Activated CD4-positive, CD25-positive, alpha-beta regulatory T cell (primary cell): Measurements from ENCODE around the gene ROR2.

Experiments used
- DNase-seq, 4 experiments: peaks; one replicate each; lab custom pipeline; 2025; lab: John Stamatoyannopoulos, UW

ROR2 gene

DNA sequence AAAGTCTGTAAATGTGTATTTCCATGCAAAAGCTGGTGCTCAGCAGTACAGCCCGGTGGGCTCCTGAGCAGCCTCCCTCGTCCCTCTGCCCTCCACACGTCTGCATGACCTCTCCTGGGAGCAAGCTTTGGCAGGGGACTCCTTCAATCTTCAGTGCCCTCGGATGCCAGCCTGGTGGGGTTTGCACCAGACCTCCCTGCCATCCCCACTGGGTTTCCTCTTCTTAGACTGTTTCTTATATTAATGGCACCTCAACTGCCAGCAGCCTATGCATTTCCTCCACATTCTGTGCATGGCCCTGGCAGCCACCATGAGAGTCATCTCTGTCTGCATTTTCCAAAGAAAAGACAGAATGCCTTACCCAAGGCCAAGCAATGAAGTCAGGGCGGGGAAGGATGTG lies 108.4 kb downstream of the ROR2 start:
- no peak for DNase-seq

DNA sequence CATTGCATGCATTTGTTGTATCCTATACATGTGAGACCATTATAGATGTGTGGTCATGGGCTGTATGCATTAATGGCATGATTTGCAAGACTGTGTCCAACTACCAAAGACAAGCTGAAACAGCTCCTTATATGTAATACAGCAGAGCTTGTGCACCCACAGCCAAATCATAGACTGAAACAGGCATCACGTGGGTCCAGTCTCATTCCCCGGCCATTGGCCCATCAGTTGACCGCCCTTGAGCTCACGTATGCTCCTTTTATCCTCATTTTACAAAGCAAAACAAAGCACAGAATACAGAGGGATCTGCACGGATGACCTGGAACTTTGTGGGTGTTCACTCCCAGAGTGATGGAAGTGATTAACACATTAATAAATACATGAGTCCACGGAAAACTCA lies 109.1 kb downstream of the ROR2 start:
- no peak for DNase-seq

- DNase-seq: no peak
Measured at GRCh38 chr9:91840469-91840868, 109.6 kb downstream of the ROR2 start.

- DNase-seq: no peak
Measured at GRCh38 chr9:91839926-91840465, 110.0 kb downstream of the ROR2 start.

DNA sequence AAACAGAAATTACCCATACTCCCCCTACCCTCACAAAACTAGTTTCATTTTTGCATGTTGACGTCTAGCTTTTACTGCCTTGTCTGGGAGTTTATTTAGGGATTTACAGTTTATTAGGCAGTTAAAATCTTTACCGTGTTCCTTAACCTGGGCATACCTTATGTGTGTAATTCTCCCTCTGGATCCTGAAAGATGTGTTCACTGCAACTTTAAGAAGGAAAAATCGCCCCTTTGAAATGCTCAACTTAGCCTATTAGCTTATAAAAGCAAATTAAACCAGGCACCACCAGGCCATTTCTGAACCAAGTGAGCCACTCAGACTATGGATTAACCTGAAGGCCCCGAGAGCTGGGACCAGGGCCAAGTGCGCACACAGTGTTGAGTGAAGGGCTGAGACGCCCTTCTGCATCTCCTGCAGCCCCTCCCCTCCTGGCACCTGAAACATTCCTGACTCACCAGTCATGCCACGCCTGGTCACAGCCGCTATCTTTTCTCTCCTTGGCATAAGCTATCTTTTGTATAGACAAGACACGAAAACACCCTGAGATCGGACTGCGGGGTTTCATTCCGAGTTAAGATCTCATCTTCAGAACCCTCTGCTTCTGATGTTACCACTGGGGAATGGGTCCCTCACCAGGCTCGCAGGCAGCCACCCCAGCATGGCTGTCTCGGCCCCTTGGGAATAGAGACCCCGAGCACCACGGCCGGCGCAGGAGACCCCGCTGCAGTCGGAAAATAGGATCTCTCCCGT lies 111.9 kb downstream of the ROR2 start:
- no peak for DNase-seq

GRCh38 chr9:91836515-91836914 lies 113.5 kb downstream of the ROR2 start:
- no peak for DNase-seq

- DNase-seq: no peak
Measured at GRCh38 chr9:91835632-91836031, 114.4 kb downstream of the ROR2 start.

GRCh38 chr9:91835216-91835615 lies 114.8 kb downstream of the ROR2 start:
- DNase-seq: no peak

DNA sequence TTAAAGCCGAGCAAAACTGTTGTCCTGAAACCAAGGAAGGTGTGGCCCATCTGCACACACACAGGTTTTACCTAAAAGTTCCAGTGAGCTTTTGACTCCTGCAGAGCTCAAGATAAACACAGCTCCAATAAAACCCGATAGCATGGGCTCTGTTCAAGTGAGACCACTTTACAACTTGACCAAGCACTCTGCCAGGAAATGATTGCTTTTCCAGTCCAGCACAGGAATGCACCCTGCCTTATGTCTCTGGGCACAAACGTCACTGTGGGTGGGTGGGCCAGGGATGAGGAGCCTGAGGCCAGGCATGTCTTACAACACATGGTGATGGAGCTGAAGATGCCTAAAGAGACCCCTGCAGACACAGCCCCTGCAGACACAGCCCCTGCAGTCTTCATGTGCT lies 115.3 kb downstream of the ROR2 start:
- DNase-seq: no peak

DNA sequence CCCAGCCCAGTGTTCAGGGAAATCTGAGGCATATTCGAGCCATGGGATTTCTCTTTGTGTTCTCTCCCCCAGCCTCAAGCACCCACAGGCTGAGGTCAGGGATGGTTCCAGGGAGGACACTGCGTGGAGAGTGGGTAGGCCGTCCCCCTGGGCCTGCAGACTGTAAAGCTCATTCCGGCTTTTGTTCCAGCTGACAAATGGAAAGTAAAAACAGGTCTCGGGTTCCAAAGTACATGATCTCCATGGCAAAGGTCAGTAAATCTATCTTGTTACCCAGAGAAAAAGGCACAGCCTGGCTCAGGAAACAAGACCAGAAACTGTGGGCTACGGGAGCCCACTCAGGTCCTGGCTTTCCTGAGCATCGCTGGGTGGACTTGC lies 116.2 kb downstream of the ROR2 start:
- no peak for DNase-seq

GRCh38 chr9:91833096-91833877 lies 116.7 kb downstream of the ROR2 start:
- no peak for DNase-seq

GRCh38 chr9:91832322-91832721 lies 117.7 kb downstream of the ROR2 start:
- no peak for DNase-seq

DNA sequence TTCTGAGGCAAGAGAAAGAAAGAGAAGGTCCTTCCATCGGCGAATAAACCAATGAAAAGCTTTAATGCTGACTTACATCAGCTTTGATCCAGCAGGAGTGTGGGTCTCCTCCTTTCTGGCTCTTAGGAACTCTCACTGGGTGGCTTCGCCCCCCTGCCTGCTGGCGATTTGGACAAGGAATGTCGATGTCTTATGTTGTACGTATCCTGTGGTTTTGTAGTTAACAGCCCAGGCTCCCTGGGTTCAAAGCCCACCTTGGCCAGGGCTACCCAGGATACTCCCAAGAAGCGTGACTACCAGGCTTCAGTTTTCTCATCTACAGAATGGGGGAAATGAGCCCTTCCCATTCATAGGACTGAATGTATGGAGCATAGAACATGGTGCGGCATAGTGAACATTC lies 124.2 kb downstream of the ROR2 start:
- DNase-seq: no peak

GRCh38 chr9:91825422-91825821 lies 124.6 kb downstream of the ROR2 start:
- DNase-seq: no peak

- DNase-seq: no peak
Measured at GRCh38 chr9:91824601-91825305, 125.3 kb downstream of the ROR2 start.

GRCh38 chr9:91824151-91824550 lies 125.9 kb downstream of the ROR2 start:
- DNase-seq: no peak

DNA sequence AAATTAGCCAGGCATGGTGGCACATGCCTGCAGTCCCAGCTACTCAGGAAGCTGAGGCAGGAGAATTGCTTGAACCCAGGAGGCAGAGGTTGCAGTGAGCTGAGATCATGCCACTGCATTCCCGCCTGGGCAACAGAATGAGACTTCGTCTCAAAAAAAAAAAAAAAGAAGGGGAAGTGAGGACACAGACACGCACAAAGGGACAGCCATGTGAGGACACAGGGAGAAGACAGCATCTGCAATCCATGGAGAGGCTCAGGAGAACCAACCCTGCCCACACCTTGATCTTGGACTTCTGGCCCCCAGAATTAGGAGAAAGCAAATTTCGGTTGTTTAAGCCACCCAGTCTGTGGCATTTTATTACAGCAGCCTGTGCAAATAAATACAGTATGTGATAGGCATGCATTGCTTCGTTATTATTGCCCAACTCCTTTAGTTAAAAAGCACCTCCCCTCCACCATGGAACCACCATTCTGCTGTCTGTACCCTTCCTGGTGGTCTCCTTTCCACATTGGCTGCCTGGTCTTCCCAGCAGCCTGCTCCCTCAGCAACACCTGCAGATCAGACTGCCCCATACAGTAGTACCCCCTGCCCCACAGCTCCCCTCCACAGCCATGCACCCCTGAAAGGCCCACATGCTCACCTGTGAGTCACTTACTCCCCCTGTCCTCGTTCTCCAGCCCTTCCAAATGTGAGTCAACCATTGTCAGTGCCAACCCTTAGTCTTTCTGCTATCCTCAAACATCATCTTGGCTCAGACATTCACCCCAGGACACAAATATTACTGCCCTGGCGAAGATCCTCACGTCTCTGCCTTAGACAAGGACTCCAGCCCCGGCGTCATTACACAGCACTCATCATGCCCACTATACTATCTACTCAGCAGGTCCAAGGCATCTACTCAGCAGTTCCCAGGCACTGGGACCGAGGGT lies 128.8 kb downstream of the ROR2 start:
- no peak for DNase-seq

DNA sequence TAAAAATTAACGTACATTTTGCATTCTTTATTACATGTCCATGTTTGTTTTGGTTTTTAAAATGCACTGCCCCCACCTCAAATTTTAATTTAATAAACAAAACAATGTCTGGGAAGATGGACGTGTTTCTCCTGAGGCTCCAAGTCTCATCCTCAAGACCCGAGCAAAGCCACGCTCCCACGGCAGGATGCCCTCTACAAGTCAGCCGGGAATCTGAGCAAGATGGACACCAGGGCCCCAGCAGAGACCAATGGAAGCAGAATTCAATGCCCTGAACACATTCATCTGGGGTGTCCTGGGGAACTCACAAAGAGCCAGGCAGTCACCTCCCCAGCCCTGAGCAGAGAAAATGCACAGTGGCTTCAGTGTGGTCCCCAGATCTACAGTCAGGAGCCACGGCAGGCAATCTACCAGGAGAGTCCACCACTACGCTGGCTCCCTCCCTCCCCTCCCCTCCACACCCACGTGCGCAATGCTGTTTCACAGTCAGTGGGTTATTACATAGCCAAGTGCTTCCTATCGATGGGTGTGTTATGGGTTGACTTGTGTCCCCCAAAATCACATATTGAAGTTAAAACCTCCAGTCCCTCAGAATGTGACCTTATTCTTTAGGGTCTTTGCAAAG lies 129.8 kb downstream of the ROR2 start:
- no peak for DNase-seq

- DNase-seq: no peak
Measured at GRCh38 chr9:91818647-91819403, 131.2 kb downstream of the ROR2 start.

GRCh38 chr9:91818225-91818585 lies 131.8 kb downstream of the ROR2 start:
- DNase-seq: no peak
